GM13976 (cell line): Measurements from ENCODE around the gene IKZF2.

ENCODE experiments used
- DNase-seq: peaks from one replicate; pipeline ENCODE4 v3.0.0; 2012; ENCODE audit warnings: low spot score
- in situ Hi-C: fragments of 300-500 bp; cut with MboI; formaldehyde crosslinking; loops from one replicate; pipeline ENCODE4 v1.12.0; 2022; ENCODE audit warnings: low sequenced_read_pairs, mixed read lengths, inconsistent platforms; ENCODE audit not compliant: unreplicated experiment
- TF ChIP-seq, protein P1 (sequence below): IDR thresholded peaks from 2 replicates; pipeline ENCODE4 v1.5.1; 2012; ENCODE audit warnings: borderline replicate concordance, mild to moderate bottlenecking; ENCODE audit not compliant: insufficient read depth; ENCODE audit errors: extremely low read depth, missing control alignments, control extremely low read depth

Gene IKZF2

GRCh38 chr2:213065583-213066442, 85.6 kb downstream of the IKZF2 start:
- TF ChIP-seq, protein P1, sequence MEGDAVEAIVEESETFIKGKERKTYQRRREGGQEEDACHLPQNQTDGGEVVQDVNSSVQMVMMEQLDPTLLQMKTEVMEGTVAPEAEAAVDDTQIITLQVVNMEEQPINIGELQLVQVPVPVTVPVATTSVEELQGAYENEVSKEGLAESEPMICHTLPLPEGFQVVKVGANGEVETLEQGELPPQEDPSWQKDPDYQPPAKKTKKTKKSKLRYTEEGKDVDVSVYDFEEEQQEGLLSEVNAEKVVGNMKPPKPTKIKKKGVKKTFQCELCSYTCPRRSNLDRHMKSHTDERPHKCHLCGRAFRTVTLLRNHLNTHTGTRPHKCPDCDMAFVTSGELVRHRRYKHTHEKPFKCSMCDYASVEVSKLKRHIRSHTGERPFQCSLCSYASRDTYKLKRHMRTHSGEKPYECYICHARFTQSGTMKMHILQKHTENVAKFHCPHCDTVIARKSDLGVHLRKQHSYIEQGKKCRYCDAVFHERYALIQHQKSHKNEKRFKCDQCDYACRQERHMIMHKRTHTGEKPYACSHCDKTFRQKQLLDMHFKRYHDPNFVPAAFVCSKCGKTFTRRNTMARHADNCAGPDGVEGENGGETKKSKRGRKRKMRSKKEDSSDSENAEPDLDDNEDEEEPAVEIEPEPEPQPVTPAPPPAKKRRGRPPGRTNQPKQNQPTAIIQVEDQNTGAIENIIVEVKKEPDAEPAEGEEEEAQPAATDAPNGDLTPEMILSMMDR = no peak
- in situ Hi-C loops = no loop called here
- no peak for DNase-seq

DNA sequence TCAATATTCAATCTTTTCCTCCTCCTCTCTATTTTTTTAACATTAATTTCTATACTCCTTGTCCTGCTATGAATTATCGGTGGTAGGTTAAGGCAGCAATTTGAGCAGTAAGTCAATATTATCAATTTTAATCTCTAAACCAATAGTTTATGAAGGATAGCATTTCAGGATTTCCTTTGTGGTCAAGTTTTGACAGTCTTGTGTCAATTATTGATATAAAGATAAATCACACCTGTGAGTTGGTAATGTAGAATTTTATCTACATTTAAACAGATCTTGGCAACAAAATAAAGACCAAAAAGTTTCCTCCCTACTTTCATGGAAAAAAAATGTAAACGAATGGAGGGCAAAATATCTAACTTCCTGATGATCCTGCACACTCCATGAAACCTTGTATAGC, 87.3 kb downstream of the IKZF2 start:
- TF ChIP-seq, protein P1 = no peak
- in situ Hi-C loops = no loop called here
- DNase-seq = no peak

DNA sequence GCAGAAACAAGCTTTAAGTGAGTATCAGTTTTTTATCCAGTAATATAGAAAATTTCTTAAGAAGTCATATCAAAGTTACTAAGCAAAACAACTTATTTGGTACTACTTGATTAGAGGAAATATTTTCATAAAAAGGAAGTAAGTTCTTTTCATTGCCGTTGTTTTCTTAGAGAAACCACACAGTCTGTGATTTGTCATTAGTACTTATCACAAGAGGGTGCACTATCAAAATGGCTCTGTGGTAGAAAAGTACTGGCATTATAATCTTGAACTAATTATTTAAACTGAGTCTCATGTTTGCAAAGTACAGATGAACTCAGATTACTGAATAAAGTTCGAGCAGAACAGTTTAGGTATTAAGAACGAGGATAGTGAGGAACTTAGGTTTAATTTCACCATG, 93.4 kb downstream of the IKZF2 start:
- in situ Hi-C loops = no loop called here
- no peak for DNase-seq
- TF ChIP-seq, protein P1 = no peak

DNA sequence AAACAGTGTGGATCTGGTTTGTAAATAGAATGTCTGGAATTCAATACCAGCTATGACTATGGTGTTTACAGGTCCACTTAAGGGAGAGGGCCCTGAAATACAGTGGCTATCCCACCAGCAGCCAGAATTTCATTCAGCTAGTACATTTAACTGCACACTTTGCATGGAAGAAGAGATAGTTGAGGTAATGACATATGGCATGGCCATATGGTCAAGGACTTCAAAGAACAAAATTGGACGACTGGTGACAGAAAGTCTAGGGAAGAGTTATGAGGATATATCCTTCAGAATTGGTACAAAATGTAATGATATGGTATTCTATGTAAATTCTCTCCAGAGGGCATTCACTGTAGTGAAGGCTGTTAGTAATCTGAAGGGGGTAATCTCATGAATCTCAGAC, 105.0 kb downstream of the IKZF2 start:
- in situ Hi-C loops = no loop called here
- DNase-seq = no peak
- TF ChIP-seq, protein P1 = no peak

DNA sequence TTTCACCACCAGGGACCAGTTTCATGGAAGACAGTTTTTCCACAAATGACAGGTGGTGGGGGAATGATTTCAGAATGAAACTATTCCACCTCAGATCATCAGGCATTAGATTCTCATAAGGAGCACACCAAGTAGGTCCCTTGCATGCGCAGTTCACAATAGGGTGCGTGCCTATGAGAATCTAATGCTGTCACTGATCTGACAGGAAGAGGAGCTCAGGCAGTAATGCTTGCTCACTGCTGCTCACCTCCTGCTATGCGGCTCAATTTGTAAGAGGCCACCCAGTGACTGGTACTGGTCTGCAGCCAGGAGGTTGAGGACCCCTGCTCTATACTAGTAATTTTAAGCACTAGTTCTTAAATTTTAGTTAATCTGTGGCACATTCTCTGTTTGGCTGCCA, 107.8 kb downstream of the IKZF2 start:
- TF ChIP-seq, protein P1 = no peak
- in situ Hi-C loops = no loop called here
- no peak for DNase-seq

DNA sequence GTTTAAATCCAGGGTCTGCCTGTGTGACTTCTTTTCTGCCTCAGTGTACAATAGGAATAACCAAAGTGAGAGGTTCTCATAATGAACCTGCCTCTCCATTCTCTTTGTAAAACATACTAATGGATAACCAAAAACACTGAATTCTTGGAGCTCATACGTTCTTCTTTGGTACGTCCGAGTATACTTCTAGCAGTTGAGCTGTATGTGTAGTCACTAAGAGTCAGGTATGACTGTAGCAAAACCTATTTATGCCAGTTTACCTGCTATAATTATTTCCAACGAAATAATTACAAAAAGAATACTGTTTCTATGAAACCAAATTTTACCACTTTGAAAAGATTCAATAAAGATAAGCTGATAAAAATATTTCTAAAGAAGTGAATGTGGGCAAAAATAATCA, 109.2 kb downstream of the IKZF2 start:
- in situ Hi-C loops = no loop called here

More for the DNA sequence above, 109.2 kb downstream of the IKZF2 start:
- no peak for DNase-seq
- TF ChIP-seq, protein P1 = no peak
